Activated CD4-positive, alpha-beta memory T cell treated with anti-CD3 and anti-CD28 coated beads, Interleukin-2, amount 10 ng/mL, durations not matched to agents 7 days and 5 days (primary cell): ENCODE data around the gene LRTM2. TPM values are rescaled to one million over a fixed set of nuclear protein-coding genes. Genes with fewer than 3 reads are reported as not detected.

Source experiments
- CTCF ChIA-PET: fragments of 350-600 bp; sonication (Branson Sonifier 250); formaldehyde crosslinking; loops from one replicate; lab custom pipeline; 2021; ENCODE audit warnings: antibody characterized with exemption, inconsistent platforms; lab: Charles Lee
- POLR2A ChIA-PET: fragments of 350-600 bp; sonication (Branson Sonifier 250); formaldehyde crosslinking; loops from one replicate; lab custom pipeline; 2021; ENCODE audit warnings: antibody characterized with exemption; lab: Charles Lee
- DNase-seq: peaks from one replicate; pipeline ENCODE4 v3.0.0-alpha.2; 2020
- H3K27ac Mint-ChIP-seq: one replicate; pipeline ENCODE4 v1.8.0; 2021; ENCODE audit warnings: mild to moderate bottlenecking, mixed read lengths
- H3K27me3 Mint-ChIP-seq: one replicate; pipeline ENCODE4 v1.8.0; 2021; ENCODE audit warnings: mixed read lengths
- H3K36me3 Mint-ChIP-seq: one replicate; pipeline ENCODE4 v1.8.0; 2021; ENCODE audit warnings: low read depth, mixed read lengths
- H3K4me1 Mint-ChIP-seq: one replicate; pipeline ENCODE4 v1.8.0; 2021; ENCODE audit warnings: mixed read lengths
- H3K4me3 Mint-ChIP-seq: one replicate; pipeline ENCODE4 v1.8.0; 2021; ENCODE audit warnings: mild to moderate bottlenecking, mixed read lengths
- H3K9me3 Mint-ChIP-seq: one replicate; pipeline ENCODE4 v1.8.0; 2021; ENCODE audit warnings: mixed read lengths
- total RNA-seq, 2 experiments: library from RNA; stranded (reverse); gene quantifications; one replicate each; pipeline ENCODE4 v1.2.3, GENCODE V29; 2021

The LRTM2 gene
- total RNA-seq, 2 experiments from 2014 or later = not detected

DNA sequence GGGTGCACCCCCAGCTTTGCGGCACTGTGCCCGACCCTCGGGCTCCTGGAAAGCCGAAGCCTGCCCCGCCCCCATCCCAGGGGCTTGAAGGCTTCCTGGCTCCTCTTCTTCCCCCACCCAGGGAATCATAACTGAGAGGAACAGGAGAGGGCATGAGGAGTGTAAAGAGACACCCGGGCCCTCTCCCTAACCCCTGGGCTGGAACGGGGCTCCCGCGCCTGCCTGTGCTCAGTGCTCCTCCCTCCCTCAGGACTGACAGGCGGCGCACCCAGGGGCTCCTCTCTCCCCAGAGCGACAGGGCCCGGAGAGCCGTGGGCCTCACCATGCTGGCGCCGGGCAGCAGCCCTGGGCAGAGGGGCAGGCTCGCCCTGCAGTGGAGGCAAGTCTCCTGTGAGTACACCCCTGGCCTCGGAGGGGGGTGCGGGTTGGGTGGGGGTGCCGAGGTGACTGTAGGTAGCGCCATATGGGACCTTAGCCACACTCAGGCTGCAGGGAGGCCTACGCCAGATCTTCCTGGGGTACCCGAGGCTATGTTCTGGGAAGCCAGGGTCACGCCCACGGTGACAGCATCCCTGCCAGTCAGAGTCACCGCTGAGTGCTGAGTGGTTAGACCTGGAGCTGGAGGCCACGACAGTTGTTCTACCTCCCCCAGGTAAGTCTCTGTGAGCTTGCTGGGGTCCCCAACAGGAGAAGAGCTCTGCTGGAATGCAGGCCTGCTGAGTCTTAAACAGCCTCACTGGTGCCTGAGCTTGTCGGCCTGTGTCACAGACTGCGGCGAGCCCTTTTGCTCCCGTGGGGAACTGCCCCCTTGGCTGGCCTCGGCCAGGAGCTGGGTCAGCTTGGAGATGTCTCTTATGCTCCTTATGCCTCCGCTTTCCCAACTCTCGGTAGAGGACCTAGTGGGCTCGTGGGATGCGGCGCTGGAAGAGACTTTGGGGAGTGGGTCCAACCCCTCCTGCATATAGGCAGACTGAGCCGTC is 7.8 kb downstream of the LRTM2 start:
- Mint-ChIP-seq H3K4me3 (no peak overlapping the region), H3K27me3 (peaks cover 19% of the 10 kb centered on the region)
- CTCF ChIA-PET = no interaction called here

DNA sequence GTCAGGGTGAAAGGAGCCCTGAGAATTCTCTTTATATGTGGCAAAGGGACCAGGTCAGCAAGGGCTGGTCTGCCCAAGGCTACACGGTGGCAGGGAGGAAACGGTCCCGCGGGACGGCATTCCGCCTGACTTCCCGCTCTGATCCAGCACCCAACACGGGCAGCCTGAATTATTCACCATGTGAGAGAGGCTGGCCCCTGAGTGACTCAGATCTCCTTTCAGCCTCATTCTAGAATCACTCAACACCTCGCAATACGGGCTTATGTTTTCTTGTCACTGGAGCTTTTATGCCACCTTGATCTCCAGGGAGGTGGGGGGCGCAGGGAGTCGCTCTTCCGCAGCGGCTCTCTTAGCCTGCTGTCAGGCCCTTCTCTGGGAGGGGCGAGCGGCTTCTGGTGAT is 8.5 kb downstream of the LRTM2 start:
- no peaks in the 10 kb centered on the region for H3K36me3 Mint-ChIP-seq

More for the DNA sequence above, 7.8 kb downstream of the LRTM2 start:
- POLR2A ChIA-PET = no interaction called here
- H3K27ac Mint-ChIP-seq = no peak overlapping the region
- no peaks in the 10 kb centered on the region for H3K4me1 Mint-ChIP-seq
- no peak for DNase-seq
- no peaks in the 10 kb centered on the region for H3K36me3 Mint-ChIP-seq
- no peaks in the 10 kb centered on the region for H3K9me3 Mint-ChIP-seq

DNA sequence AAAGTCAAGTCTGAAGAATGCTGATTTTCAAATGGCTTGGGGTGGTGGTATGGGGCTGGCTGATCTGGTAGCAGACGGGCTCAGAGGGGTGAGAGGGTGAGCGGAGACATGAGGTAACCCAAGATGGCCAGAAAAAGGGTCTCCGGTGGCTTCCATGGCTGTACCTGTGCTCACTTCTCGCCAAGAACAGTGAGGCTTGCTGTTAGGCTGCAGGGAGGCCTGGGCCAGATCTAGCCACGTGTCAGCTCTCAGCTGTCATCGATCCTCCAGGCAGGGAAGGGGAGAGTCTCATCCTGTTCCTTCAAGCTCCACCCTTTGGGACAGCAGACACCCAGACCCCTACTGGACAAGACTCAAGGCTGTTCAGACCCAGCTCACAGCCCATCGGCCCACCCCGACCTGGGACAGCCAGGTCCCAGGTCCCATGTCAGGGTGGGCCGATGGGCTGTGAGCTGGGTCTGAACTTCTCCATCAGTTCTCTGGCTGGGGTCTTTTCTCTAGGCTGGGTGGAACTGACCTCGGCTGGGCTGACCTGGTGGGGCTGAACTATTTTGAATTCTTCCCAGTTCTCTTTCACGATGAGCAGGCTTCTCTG is 9.0 kb downstream of the LRTM2 start:
- POLR2A ChIA-PET = no interaction called here
- no peak overlapping the region for H3K27ac Mint-ChIP-seq
- no peaks in the 10 kb centered on the region for H3K4me1 Mint-ChIP-seq
- CTCF ChIA-PET = no interaction called here
- H3K4me3 Mint-ChIP-seq = no peak overlapping the region
- no peak for DNase-seq
- H3K27me3 Mint-ChIP-seq = peaks cover 23% of the 10 kb centered on the region
- no peaks in the 10 kb centered on the region for H3K36me3 Mint-ChIP-seq
- no peaks in the 10 kb centered on the region for H3K9me3 Mint-ChIP-seq

More for the DNA sequence above, 8.5 kb downstream of the LRTM2 start:
- POLR2A ChIA-PET = no interaction called here
- CTCF ChIA-PET = no interaction called here
- Mint-ChIP-seq H3K4me3 (no peak overlapping the region), H3K4me1 (no peaks in the 10 kb centered on the region), H3K27me3 (peaks cover 23% of the 10 kb centered on the region), H3K9me3 (no peaks in the 10 kb centered on the region), H3K27ac (no peak overlapping the region)
- no peak for DNase-seq

DNA sequence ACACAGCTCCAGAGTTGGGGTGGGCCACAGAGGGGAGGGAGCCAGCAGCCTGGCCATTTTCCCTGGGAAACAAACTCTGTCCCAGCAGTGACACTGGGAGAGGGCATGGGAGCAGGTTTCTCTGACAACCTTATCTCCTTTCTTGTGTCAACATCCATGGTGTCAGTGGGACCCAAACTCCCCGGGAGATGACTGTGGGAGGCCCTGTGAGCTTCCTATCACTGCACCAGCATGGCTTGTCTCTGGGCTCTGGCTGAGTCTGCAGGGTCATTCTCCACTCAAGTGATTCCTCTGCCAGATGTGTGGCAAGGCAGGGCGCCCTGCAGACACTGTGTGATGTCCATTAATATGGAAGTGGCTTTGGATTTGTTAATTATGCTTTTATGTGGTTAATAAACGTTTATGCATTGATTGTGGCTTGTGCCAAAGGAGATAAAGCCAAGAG is 10.1 kb downstream of the LRTM2 start:
- Mint-ChIP-seq H3K9me3 (no peaks in the 10 kb centered on the region), H3K36me3 (no peaks in the 10 kb centered on the region), H3K27me3 (peaks cover 23% of the 10 kb centered on the region), H3K4me3 (no peak overlapping the region), H3K27ac (no peak overlapping the region), H3K4me1 (no peaks in the 10 kb centered on the region)
- ChIA-PET CTCF (interaction anchor here (1.5 kb wide), 1 partner anchor 109 kb away, joined by 3 read pairs; no protein-coding TSS in a partner anchor), POLR2A (no interaction called here)
- no peak for DNase-seq

DNA sequence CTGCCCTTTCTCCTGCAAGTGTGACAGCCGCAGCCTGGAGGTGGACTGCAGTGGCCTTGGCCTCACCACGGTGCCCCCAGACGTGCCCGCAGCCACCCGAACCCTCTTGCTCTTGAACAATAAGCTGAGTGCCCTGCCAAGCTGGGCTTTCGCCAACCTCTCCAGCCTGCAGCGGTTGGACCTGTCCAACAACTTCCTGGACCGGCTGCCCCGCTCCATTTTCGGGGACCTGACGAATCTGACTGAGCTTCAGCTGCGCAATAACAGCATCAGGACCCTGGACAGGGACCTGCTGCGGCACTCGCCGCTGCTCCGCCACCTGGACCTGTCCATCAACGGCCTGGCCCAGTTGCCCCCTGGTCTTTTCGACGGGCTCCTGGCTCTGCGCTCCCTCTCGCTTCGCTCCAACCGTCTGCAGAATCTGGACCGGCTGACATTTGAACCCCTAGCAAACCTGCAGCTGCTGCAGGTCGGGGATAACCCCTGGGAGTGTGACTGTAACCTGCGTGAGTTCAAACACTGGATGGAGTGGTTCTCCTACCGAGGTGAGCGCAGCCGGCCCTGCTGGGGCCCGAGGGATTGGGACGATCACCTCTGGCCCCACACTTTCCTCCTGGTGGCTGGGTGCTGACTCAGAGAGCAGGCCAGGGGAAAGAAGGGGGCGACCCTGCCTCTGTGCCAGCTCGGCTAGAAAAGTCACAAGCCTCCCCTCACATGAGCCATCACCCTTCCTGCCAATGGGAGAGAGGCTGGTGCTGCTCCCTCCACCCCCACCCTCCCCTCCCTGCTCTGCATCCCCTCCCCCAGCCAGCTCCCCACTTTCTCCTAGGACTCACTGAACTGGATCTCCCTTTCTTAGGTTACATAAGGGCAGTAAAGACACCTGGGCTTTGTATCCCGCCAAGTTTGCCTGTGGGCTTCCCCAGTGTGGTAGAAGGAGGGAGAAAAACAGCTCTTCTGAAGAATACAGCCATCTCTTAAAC is 10.9 kb downstream of the LRTM2 start:
- Mint-ChIP-seq H3K4me3 (no peak overlapping the region), H3K27me3 (peaks cover 23% of the 10 kb centered on the region), H3K4me1 (no peaks in the 10 kb centered on the region), H3K27ac (no peak overlapping the region), H3K36me3 (no peaks in the 10 kb centered on the region), H3K9me3 (no peaks in the 10 kb centered on the region)
- ChIA-PET POLR2A (no interaction called here), CTCF (interaction anchor here (1.5 kb wide), 1 partner anchor 108 kb away, joined by 3 read pairs; no protein-coding TSS in a partner anchor)
- DNase-seq = peak; percentile 24

DNA sequence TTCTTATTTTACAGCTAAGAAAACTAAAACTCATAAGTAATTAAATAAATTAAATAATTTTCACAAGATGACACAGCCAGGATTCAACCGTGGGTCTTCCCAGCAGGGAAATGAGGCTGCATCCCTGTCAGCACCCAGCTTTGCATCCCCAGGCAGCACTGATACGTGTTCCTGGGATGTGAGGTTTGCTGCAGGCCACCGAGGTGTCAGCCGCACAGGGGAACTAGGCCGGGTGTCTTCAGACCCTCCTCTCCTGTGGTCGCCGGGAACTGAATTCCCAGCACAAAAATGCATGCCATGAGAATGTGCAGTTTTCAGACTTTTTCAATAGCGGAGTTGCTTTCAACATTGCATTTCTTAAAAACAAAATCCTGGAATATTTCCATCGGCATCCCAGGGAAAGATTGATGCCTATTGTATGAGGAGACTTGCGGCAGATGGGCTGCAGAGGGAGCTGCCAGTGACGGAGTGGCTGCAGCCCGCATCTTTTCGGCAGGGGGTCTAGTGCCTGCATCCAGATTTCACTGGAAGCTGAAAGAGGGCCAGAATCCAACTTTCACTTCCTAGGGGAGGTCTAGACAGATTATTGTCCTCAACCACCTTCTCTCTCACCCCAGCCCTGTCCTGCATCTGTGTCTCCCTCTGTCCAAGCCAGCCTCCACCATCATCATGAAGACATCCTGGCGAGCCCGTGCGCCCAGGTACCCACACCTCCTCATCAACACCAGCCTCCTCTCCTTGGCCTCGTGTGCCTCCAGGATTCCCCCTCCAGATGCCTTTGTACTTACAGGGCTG is 12.6 kb downstream of the LRTM2 start:
- H3K27ac Mint-ChIP-seq = no peak overlapping the region
- CTCF ChIA-PET = interaction anchor here (0.6 kb wide), 1 partner anchor 1052 kb away, joined by 5 read pairs; no protein-coding TSS in a partner anchor
- H3K36me3 Mint-ChIP-seq = no peaks in the 10 kb centered on the region

DNA sequence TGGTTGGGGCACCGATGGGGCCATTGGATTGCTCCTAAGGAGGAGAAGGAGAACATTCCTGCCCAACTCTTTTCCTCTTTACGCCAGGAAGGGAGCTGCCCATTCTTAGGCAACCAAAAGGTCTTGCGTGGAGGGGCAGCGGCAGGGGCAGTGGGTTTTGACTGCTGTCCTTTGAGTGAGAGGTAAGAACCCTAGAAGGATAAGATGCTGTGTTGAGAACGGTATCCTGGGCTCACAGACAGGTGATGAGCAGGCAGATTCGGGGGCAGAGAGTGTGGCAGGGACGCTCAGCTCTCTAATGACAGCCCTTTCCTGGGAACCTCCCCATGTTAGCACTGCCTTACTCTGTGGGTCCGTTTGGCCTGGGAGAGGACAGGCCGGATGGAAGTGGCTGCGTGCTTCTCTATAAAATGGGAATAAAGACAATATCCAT is 13.2 kb downstream of the LRTM2 start:
- H3K4me3 Mint-ChIP-seq = no peak overlapping the region
- POLR2A ChIA-PET = no interaction called here
- H3K4me1 Mint-ChIP-seq = no peaks in the 10 kb centered on the region
- H3K27ac Mint-ChIP-seq = no peak overlapping the region
- peaks cover 23% of the 10 kb centered on the region for H3K27me3 Mint-ChIP-seq
- CTCF ChIA-PET = no interaction called here
- DNase-seq = no peak
- no peaks in the 10 kb centered on the region for H3K36me3 Mint-ChIP-seq
- H3K9me3 Mint-ChIP-seq = no peaks in the 10 kb centered on the region

More for the DNA sequence above, 12.6 kb downstream of the LRTM2 start:
- H3K4me3 Mint-ChIP-seq = no peak overlapping the region
- POLR2A ChIA-PET = no interaction called here
- H3K27me3 Mint-ChIP-seq = peaks cover 23% of the 10 kb centered on the region
- no peaks in the 10 kb centered on the region for H3K4me1 Mint-ChIP-seq
- no peak for DNase-seq
- no peaks in the 10 kb centered on the region for H3K9me3 Mint-ChIP-seq

DNA sequence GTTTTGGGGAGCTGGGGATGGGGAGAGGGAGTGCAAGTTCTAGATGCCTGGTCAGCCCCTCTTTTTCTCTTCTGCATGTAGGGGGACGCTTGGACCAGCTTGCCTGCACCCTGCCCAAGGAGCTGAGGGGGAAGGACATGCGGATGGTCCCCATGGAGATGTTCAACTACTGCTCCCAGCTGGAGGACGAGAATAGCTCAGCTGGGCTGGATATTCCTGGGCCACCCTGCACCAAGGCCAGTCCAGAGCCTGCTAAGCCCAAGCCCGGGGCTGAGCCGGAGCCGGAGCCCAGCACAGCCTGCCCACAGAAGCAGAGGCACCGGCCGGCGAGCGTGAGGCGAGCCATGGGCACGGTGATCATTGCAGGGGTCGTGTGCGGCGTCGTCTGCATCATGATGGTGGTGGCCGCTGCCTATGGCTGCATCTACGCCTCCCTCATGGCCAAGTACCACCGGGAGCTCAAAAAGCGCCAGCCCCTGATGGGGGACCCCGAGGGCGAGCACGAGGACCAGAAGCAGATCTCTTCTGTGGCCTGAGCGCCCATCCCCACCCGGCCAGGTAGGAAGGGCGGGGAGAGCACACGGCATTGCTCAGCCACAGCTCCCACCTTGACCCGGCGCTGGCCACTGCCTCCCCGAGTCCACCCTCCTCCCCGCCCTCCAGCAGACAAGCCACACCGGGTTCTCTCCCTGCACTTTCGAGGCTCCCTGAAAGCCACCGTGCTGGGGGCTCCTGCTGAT is 14.0 kb downstream of the LRTM2 start:
- H3K4me1 Mint-ChIP-seq = no peaks in the 10 kb centered on the region
- H3K4me3 Mint-ChIP-seq = no peak overlapping the region
- POLR2A ChIA-PET = no interaction called here
- no peaks in the 10 kb centered on the region for H3K9me3 Mint-ChIP-seq
- no peak overlapping the region for H3K27ac Mint-ChIP-seq
- DNase-seq = no peak
- no peaks in the 10 kb centered on the region for H3K36me3 Mint-ChIP-seq
- peaks cover 21% of the 10 kb centered on the region for H3K27me3 Mint-ChIP-seq
- CTCF ChIA-PET = no interaction called here

DNA sequence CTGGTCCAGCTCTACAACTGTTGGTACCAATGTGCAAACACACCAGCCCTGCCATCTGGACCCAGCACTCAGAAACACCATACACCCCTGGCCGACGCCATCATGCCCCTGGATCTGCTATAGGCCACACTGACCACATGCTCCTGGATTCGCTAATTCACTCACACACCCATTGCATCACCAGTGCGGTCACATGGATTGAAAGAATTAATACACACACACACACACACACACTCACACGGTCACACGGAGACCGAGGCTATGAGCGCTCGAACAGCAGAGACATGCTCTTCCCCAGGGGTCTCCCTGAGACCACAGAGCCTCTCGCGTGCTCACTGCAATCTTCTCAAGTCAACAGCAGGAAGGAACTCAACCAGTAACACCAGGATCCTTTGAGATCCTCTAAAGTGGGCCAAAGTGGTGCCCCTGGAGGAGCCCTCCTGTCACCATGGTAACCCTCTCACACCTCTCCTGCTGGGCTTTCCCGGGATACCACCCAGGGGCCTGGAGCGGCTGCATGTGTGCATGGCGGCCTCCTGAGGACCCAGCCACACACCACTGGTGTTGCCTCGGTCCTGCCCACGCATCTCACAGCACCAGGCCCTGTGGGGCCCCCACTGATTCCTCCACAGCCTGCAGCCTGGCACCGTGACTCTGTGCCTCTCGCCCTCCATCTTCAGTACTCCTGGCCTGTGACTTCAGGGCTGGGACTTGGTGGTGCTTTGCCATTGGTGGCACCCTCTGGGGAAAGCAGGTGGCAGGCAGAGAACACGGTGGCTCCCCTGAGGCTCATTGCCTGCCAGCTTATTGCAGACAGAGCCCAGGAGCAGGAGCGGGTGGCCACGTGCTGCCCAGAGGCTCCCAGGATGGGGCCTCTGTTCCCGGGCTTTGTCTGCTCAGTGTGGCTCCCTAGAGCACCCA is 15.1 kb downstream of the LRTM2 start:
- H3K4me1 Mint-ChIP-seq = no peaks in the 10 kb centered on the region
- ChIA-PET POLR2A (no interaction called here), CTCF (no interaction called here)
- no peaks in the 10 kb centered on the region for H3K36me3 Mint-ChIP-seq
- no peak overlapping the region for H3K4me3 Mint-ChIP-seq
- H3K9me3 Mint-ChIP-seq = no peaks in the 10 kb centered on the region
- H3K27ac Mint-ChIP-seq = no peak overlapping the region
- no peak for DNase-seq
- peaks cover 20% of the 10 kb centered on the region for H3K27me3 Mint-ChIP-seq

DNA sequence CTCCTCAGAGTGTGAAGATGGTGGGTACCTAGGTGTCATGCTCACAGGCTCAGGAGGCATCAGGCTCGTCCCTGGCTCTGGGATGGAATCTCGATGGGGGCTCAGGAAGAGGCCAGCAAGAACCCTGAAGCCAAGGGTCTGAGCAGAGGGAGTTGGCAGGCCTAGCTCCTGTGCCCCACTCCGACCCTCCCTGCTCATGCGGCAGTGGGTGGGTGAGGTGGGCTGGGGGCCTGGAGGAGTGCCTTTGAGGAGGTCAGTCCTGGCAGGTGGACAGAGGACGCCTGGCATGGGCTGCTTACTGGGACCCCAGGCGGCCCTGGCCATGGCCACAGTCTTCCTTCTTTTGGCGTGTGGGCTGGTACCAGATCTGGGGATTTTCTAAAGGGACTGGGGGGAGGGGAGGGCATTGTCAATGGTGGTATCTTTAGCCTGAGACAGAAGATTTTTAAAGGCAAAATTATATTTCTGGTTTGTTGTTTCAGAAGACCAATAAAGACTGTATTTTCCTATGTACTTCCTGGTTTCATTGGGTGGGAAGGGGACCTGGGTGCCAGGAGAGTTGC is 16.0 kb downstream of the LRTM2 start:
- ChIA-PET POLR2A (no interaction called here), CTCF (no interaction called here)
- H3K27me3 Mint-ChIP-seq = peaks cover 12% of the 10 kb centered on the region
- no peaks in the 10 kb centered on the region for H3K4me1 Mint-ChIP-seq
- no peak for DNase-seq
- H3K27ac Mint-ChIP-seq = no peak overlapping the region
- H3K9me3 Mint-ChIP-seq = no peaks in the 10 kb centered on the region
- H3K4me3 Mint-ChIP-seq = no peak overlapping the region
- H3K36me3 Mint-ChIP-seq = no peaks in the 10 kb centered on the region
